Stomach smooth muscle (tissue), 2 donors: ENCODE measurements around the gene TAOK3.

Experiments used
- H3K27ac ChIP-seq: one replicate; pipeline ENCODE4 v1.7.0; 2013; ENCODE audit warnings: mild to moderate bottlenecking, low read length, inconsistent platforms
- H3K27me3 ChIP-seq, 2 donors: one replicate each; pipeline ENCODE4 v1.7.0; 2013; ENCODE audit warnings: low read length in 2 of 2; ENCODE audit not compliant: insufficient read depth in 2 of 2, control insufficient read depth in 1 of 2
- H3K36me3 ChIP-seq, 2 donors: one replicate each; pipeline ENCODE4 v1.7.0; 2013; ENCODE audit warnings: low read length in 2 of 2; ENCODE audit not compliant: control insufficient read depth in 2 of 2, insufficient read depth in 2 of 2
- H3K4me1 ChIP-seq: one replicate; pipeline ENCODE4 v1.7.0; 2013; ENCODE audit warnings: low read length; ENCODE audit not compliant: control insufficient read depth, insufficient read depth
- H3K4me3 ChIP-seq, 2 donors: one replicate each; pipeline ENCODE4 v1.7.0; 2013; ENCODE audit warnings: low read length in 2 of 2
- H3K9ac ChIP-seq, 2 donors: one replicate each; pipeline ENCODE4 v1.7.0; 2013; ENCODE audit warnings: low read length in 2 of 2, mild to moderate bottlenecking in 1 of 2
- H3K9me3 ChIP-seq, 2 donors: one replicate each; pipeline ENCODE4 v1.7.0; 2013; ENCODE audit warnings: low read length in 2 of 2; ENCODE audit not compliant: control insufficient read depth in 2 of 2
- donor health status: healthy.
- donor health status: Pancreatic carcinoma.

Gene TAOK3

DNA sequence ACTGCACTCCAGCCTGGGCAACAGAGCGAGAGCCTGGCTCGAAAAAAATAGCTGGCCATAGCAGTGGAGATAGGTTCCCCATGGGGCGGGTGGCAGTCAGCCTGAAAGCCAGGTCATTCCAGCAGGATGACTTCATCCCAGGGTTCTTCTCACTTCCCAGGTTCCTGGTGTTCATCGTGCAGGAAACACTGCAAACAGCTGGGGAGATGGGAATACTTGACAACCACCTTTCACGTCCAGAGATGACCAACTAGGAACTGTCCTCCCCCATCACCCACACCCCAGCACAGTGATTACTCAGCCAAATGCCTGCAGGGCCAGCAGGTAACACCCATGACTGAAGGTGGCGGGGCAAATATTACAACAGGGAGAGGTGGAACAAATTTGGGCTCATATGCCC lies 270.6 kb downstream of the TAOK3 start:
- no peak overlapping the region for H3K27ac ChIP-seq
- no peaks in the 10 kb centered on the region for H3K27me3 ChIP-seq
- peaks cover 9% of the 10 kb centered on the region for H3K4me1 ChIP-seq
- H3K4me3 ChIP-seq, result no peak overlapping the region
- no peaks in the 10 kb centered on the region for H3K36me3 ChIP-seq
- no peak overlapping the region for H3K9ac ChIP-seq
- no peaks in the 10 kb centered on the region for H3K9me3 ChIP-seq

DNA sequence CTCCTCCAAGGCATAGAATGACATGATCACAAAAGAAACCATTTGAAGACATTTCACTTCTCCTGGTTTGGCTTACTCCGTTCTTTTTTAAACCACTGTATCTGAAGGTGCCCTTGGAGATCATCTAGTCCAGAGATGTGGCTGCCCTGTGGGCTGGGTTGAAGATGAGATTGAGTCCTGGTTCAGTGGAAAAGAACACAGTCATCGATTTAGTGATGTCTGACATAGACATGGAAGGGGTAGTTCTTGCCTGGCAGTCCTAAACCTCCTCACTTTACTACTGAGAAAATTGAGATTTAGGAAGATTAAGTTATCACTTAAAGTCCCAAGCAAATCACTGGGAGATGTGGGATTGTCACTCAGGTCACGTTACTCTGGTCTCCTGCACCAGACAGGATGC lies 271.7 kb downstream of the TAOK3 start:
- no peak overlapping the region for H3K4me3 ChIP-seq
- H3K27ac ChIP-seq, result no peak overlapping the region
- H3K27me3 ChIP-seq, result no peaks in the 10 kb centered on the region
- H3K4me1 ChIP-seq, result peaks cover 9% of the 10 kb centered on the region
- H3K9ac ChIP-seq, result no peak overlapping the region
- H3K36me3 ChIP-seq, result no peaks in the 10 kb centered on the region
- no peaks in the 10 kb centered on the region for H3K9me3 ChIP-seq
